Hepatocyte (in vitro differentiated cells): ENCODE data around the gene ATF3.

Experiments used
- EZH2 ChIP-seq: fragments of 200-600 bp; sonication (generic); IDR thresholded peaks from 2 replicates; pipeline ENCODE4 v1.6.1; 2016; ENCODE audit warnings: antibody characterized with exemption, mild to moderate bottlenecking, borderline replicate concordance
- EZH2phosphoT487 ChIP-seq: fragments of 200-600 bp; sonication (generic); IDR thresholded peaks from one replicate; pipeline ENCODE4 v1.6.1; 2018; ENCODE audit warnings: antibody characterized with exemption, mild to moderate bottlenecking, low read depth, moderate library complexity; ENCODE audit not compliant: unreplicated experiment, severe bottlenecking
- TF ChIP-seq, protein P1 (sequence below): fragments of 200-600 bp; sonication (generic); IDR thresholded peaks from 2 replicates; pipeline ENCODE4 v1.5.1; 2016; ENCODE audit warnings: antibody characterized with exemption, mild to moderate bottlenecking; ENCODE audit not compliant: poor library complexity

DNA sequence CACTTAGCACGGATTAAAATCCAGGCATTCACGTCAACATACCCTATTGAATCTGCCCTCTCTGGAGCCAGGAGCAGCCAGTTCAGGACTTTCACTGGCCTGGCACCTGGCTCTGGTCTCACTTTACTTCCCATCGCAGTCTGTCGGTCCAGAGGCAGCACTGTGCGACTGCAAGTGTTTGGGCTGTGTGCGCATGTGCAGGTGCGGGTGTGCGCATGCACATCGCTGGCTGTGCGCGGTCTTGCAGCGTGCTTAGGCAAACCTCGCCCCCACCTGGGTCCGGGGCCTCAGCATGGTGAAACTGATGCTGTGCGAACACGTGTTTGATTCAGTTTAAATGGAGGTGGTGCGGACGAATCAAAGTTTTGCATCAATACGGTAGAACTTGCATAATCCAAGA lies 38.0 kb downstream of the ATF3 start:
- TF ChIP-seq, protein P1, sequence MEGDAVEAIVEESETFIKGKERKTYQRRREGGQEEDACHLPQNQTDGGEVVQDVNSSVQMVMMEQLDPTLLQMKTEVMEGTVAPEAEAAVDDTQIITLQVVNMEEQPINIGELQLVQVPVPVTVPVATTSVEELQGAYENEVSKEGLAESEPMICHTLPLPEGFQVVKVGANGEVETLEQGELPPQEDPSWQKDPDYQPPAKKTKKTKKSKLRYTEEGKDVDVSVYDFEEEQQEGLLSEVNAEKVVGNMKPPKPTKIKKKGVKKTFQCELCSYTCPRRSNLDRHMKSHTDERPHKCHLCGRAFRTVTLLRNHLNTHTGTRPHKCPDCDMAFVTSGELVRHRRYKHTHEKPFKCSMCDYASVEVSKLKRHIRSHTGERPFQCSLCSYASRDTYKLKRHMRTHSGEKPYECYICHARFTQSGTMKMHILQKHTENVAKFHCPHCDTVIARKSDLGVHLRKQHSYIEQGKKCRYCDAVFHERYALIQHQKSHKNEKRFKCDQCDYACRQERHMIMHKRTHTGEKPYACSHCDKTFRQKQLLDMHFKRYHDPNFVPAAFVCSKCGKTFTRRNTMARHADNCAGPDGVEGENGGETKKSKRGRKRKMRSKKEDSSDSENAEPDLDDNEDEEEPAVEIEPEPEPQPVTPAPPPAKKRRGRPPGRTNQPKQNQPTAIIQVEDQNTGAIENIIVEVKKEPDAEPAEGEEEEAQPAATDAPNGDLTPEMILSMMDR = no peak
- TF ChIP-seq EZH2phosphoT487 = no peak
- TF ChIP-seq EZH2 = no peak
